PC-9 (cell line): ENCODE results near the gene SEZ6L.

Experiments
- EZH2 ChIP-seq: fragments of 200-600 bp; sonication (generic); IDR thresholded peaks from 2 replicates; pipeline ENCODE4 v1.8.0; 2017; ENCODE audit warnings: antibody characterized with exemption, low read depth
- TF ChIP-seq, protein P1 (sequence below): fragments of 200-600 bp; sonication (generic); conservative IDR thresholded peaks from 2 replicates; pipeline ENCODE4 v1.6.1; 2017; ENCODE audit warnings: mixed run types, antibody characterized with exemption, mild to moderate bottlenecking, moderate library complexity

DNA sequence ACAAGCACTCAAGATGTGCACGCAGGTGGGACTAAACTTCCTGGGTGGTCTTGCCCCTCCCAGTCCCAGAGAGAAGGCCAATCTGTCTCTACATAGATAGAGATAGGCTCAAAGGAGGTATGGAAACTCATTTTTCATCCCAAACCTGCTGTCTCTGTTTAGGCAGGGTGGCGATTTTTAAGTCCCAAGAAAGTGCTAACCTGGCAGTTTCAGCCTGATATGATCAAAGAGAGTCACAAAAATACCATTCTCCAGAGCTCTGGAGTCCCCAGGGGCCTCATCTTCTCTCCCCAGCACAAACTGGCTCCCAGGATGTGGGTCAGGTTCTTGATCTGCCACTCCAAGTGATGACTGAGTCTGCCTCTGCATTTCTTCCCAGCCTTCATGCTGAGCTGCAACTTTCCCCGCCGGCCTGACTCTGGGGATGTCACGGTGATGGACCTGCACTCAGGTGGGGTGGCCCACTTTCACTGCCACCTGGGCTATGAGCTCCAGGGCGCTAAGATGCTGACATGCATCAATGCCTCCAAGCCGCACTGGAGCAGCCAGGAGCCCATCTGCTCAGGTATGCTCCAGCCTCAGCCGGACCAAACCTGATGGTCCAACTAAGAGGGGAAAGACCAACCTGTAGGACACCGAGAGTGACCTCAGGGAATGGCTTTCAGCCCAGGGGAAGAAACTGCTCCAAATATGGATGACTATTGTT lies 129.5 kb downstream of the SEZ6L start:
- TF ChIP-seq, protein P1, sequence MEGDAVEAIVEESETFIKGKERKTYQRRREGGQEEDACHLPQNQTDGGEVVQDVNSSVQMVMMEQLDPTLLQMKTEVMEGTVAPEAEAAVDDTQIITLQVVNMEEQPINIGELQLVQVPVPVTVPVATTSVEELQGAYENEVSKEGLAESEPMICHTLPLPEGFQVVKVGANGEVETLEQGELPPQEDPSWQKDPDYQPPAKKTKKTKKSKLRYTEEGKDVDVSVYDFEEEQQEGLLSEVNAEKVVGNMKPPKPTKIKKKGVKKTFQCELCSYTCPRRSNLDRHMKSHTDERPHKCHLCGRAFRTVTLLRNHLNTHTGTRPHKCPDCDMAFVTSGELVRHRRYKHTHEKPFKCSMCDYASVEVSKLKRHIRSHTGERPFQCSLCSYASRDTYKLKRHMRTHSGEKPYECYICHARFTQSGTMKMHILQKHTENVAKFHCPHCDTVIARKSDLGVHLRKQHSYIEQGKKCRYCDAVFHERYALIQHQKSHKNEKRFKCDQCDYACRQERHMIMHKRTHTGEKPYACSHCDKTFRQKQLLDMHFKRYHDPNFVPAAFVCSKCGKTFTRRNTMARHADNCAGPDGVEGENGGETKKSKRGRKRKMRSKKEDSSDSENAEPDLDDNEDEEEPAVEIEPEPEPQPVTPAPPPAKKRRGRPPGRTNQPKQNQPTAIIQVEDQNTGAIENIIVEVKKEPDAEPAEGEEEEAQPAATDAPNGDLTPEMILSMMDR = no peak
- TF ChIP-seq EZH2 = no peak
